Activated T-cell treated with anti-CD3 and anti-CD28 coated beads, Interleukin-2, amount 50 U/mL, for 24 hours (primary cell): ENCODE data around the gene HNRNPA1L2.
"Not testable (repeated sequence)": the region's sequence is repeated elsewhere in the genome, so short reads cannot be mapped to it uniquely, and the experiment has no call there.

ENCODE experiments used
- DNase-seq: peaks from one replicate; pipeline ENCODE4 v3.0.0-alpha.2; 2020
- H3K27ac Mint-ChIP-seq: 2 replicates; pipeline ENCODE4 v1.8.0; 2020; ENCODE audit warnings: mild to moderate bottlenecking, mixed read lengths
- H3K27me3 Mint-ChIP-seq: 2 replicates; pipeline ENCODE4 v1.8.0; 2020; ENCODE audit warnings: mixed read lengths
- H3K36me3 Mint-ChIP-seq: 2 replicates; pipeline ENCODE4 v1.8.0; 2020; ENCODE audit warnings: low read depth, mixed read lengths
- H3K4me1 Mint-ChIP-seq: 2 replicates; pipeline ENCODE4 v1.8.0; 2020; ENCODE audit warnings: low read depth, mixed read lengths
- H3K4me3 Mint-ChIP-seq: 2 replicates; pipeline ENCODE4 v1.8.0; 2020; ENCODE audit warnings: mild to moderate bottlenecking, moderate library complexity, mixed read lengths
- H3K9me3 Mint-ChIP-seq: 2 replicates; pipeline ENCODE4 v1.8.0; 2020; ENCODE audit warnings: mixed read lengths

The HNRNPA1L2 gene

DNA sequence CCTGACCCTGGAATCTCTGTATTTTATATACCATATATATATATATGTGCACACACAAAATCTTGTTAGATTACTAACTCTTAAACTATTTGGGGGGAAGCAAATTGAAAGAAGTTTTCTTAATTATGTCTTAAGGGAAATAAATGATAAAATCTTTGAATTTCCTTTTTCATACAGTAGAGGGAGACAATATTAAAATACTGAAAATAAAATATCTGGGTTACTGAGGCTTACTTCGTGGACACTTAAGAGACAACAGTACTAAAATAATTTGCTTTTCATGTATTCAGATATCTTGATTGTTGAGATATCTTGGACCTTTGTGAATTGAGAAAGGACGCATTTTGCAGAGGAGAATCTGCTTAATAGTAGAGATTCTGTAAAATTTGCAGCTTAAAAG is 27.4 kb downstream of the HNRNPA1L2 start:
- H3K4me1 Mint-ChIP-seq: peaks cover 8% of the 10 kb centered on the region
- no peaks in the 10 kb centered on the region for H3K27me3 Mint-ChIP-seq
- no peak overlapping the region for H3K27ac Mint-ChIP-seq
- peaks cover 90% of the 10 kb centered on the region for H3K36me3 Mint-ChIP-seq
- no peaks in the 10 kb centered on the region for H3K9me3 Mint-ChIP-seq
- DNase-seq: no peak
- H3K4me3 Mint-ChIP-seq: no peak overlapping the region

DNA sequence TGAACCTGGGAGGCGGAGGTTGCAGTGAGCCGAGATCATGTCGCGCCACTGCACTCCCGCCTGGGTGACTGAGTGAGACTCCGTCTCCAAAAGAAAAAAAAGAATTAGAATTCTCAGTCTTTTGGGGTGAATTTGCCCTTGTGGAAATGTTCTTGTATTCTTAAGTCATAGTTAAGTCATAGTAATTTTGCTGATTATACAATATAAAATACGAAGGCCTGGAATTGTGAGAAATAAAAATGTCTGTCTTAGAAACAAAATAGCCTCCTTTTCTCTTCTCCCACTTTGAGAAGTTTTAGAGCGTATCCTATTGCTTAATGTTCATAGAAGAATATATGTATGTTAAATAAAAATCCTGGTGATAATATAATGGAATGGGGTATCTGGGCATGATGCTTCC is 28.5 kb downstream of the HNRNPA1L2 start:
- Mint-ChIP-seq H3K27me3 (no peaks in the 10 kb centered on the region), H3K9me3 (no peaks in the 10 kb centered on the region), H3K36me3 (peaks cover 90% of the 10 kb centered on the region), H3K27ac (no peak overlapping the region), H3K4me3 (no peak overlapping the region), H3K4me1 (peaks cover 8% of the 10 kb centered on the region)
- DNase-seq: no peak

DNA sequence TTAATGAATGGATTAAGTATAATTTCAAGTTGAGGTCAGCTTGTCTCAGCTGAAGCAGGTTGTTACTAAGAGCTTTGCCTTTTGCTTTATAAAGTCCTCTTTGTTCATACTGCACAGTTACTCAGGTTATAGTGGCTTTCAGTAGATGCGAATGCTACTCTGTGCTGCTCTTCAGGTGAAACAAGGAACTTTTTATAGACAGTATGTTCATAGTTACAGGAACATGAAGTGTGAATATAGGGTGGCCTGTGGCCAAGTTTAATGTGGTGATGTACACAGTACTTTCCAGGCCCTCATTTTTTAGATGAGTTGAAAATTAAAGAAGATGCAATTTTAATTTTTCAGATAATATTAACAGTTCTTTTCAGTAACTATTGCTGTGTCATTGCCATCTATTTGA is 31.2 kb downstream of the HNRNPA1L2 start:
- Mint-ChIP-seq H3K36me3 (peaks cover 91% of the 10 kb centered on the region), H3K27me3 (no peaks in the 10 kb centered on the region), H3K27ac (no peak overlapping the region), H3K9me3 (no peaks in the 10 kb centered on the region), H3K4me1 (peaks cover 12% of the 10 kb centered on the region), H3K4me3 (no peak overlapping the region)
- no peak for DNase-seq

DNA sequence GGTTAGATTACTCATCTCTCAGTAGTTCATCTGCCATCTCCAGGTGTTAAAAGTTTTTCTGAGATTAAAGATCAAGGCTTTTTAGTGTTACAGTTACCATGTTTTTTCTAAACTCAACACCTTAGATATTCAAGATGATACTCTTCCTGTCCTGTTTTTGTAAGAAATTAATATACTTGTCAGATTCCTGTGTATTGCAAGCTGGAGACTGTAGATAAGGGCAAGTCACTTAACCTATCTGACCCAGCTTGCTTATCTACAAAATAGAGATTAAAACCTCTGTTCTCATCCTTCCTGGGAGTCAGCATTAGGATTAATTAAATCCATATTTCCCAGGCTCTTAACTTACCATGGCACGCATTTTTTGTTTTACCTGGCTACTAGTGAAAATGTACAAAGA is 35.6 kb downstream of the HNRNPA1L2 start:
- Mint-ChIP-seq H3K27me3 (no peaks in the 10 kb centered on the region), H3K9me3 (no peaks in the 10 kb centered on the region), H3K36me3 (peaks cover 87% of the 10 kb centered on the region), H3K4me3 (no peak overlapping the region), H3K4me1 (peaks cover 10% of the 10 kb centered on the region), H3K27ac (peak overlapping the region; percentile 23)
- no peak for DNase-seq

DNA sequence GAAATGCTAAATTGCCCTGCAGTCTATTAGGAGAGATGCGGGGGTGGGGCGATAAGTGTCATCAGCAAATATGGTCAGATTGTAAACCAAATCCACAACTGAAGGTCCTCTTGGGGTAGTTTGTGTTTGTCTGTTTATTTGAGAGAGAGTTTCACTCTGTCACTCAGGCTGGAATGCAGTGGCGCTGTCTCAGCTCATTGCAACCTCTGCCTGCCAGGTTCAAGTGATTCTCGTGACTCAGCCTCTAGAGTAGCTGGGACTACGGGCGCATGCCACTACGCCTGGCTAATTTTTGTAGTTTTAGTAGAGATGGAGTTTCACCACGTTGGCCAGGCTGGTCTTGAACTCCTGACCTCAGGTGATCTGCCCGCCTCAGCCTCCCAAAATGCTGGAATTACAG is 43.6 kb downstream of the HNRNPA1L2 start:
- H3K36me3 Mint-ChIP-seq: peaks cover 90% of the 10 kb centered on the region
- H3K27me3 Mint-ChIP-seq, H3K27ac Mint-ChIP-seq, H3K9me3 Mint-ChIP-seq, DNase-seq, H3K4me3 Mint-ChIP-seq, H3K4me1 Mint-ChIP-seq: not testable (repeated sequence)

DNA sequence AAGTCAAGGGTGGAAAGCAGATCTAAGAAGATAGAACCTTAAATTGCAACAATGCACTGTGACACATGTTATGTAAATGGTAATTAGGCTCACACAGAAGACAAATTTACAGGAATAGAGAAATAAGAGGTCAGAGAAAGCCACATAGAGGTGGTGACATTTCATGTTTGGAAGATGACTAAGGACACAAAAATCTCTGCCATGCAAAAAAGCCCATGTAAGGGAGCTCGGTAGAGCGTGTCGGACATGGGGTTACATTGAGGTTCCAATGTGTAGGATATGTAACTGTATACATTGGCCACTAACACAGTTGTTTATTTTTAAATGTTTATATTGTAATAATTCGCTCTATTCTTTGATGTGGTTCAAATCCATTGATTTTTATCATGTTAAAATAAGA is 44.1 kb downstream of the HNRNPA1L2 start:
- Mint-ChIP-seq H3K4me1 (peaks cover 1% of the 10 kb centered on the region), H3K36me3 (peaks cover 88% of the 10 kb centered on the region), H3K27ac (no peak overlapping the region), H3K27me3 (no peaks in the 10 kb centered on the region), H3K4me3 (no peak overlapping the region), H3K9me3 (no peaks in the 10 kb centered on the region)
- DNase-seq: no peak
